ENCODE results near the gene CPSF6.

CPSF6 gene

DNA sequence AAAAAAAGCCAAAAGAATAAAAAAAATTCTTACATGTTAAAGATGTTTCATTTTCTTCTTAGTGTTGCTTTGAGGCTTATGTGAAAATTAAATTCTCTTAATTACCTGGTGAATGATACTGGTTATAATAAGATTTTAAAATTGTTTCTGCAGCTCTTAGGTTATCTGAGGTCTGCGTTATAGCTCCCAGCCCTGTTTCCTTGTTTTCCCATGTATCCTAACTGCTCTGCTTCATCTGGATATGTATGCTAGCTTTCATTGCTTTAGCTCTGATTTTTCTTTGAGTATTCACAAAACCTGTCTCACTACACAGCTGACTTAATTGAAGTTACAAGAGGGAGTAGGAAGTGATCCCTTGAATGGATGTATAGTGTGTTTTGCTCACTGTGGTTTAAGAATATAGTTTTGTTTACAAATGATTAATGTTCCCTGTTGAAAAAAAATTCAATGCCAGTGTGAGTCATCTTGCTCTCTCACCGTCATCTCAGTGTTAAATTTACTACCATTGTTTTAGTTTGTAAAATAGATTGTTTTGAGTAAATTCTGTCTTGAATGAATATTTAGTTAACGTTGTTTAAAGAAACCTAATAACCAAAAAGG lies 26.8 kb downstream of the CPSF6 start:
- TF ChIP-seq, protein P1, sequence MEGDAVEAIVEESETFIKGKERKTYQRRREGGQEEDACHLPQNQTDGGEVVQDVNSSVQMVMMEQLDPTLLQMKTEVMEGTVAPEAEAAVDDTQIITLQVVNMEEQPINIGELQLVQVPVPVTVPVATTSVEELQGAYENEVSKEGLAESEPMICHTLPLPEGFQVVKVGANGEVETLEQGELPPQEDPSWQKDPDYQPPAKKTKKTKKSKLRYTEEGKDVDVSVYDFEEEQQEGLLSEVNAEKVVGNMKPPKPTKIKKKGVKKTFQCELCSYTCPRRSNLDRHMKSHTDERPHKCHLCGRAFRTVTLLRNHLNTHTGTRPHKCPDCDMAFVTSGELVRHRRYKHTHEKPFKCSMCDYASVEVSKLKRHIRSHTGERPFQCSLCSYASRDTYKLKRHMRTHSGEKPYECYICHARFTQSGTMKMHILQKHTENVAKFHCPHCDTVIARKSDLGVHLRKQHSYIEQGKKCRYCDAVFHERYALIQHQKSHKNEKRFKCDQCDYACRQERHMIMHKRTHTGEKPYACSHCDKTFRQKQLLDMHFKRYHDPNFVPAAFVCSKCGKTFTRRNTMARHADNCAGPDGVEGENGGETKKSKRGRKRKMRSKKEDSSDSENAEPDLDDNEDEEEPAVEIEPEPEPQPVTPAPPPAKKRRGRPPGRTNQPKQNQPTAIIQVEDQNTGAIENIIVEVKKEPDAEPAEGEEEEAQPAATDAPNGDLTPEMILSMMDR (IDR thresholded peaks at IDR 0.05) = no peak
- Mint-ChIP-seq H3K27ac (peak overlapping the region; percentile 50), H3K9me3 (no peaks in the 10 kb centered on the region), H3K4me3 (no peak overlapping the region), H3K27me3 (ENCODE audit: low read depth, poor library complexity) (no peaks in the 10 kb centered on the region), H3K36me3 (ENCODE audit: low read depth) (peaks cover 59% of the 10 kb centered on the region), H3K4me1 (no peaks in the 10 kb centered on the region)
- no peak for DNase-seq

DNA sequence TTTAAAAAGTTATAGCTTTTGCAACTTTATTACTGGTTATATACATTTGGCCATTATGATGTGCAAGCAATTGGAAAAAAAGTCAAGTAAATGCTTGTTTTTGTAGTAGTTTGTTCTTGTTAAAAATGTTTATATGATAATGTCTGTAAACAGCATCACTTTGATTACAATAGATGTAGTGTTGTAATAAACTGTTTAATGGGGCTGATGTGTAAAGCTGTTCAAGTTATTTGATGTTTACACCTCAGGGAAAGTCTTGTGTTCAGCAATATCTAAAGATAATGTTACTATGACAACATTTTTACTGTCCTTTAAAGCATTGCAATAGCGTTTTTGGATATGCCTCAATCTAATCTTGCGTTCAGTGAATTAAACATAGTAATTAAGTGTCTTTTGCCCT lies 30.4 kb downstream of the CPSF6 start:
- no peak overlapping the region for H3K4me3 Mint-ChIP-seq
- H3K4me1 Mint-ChIP-seq = no peaks in the 10 kb centered on the region
- no peak for DNase-seq
- H3K36me3 Mint-ChIP-seq (ENCODE audit: low read depth) = peaks cover 38% of the 10 kb centered on the region
- H3K27me3 Mint-ChIP-seq (ENCODE audit: low read depth, poor library complexity) = no peaks in the 10 kb centered on the region
- H3K27ac Mint-ChIP-seq = no peak overlapping the region
- no peaks in the 10 kb centered on the region for H3K9me3 Mint-ChIP-seq
- TF ChIP-seq, protein P1 (IDR thresholded peaks at IDR 0.05) = no peak

DNA sequence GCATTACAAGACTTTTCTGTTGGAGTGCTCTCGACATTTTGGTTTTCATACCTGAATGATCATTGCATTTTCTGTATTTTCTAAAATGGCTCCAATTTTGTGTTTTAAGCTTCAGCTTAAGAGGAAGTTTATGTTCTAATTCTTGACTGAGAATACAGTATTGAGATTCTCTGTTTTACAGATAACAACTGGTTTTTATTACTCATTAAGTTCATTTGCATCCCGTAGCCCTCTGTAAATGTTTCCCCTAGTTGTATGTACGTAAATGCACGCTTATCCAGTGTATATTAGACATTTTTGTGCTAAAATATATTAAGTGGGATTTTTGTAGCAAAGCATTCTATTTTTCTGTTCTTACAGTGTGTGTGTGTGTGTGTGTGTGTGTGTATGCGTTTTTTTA lies 33.1 kb downstream of the CPSF6 start:
- H3K27ac Mint-ChIP-seq = no peak overlapping the region
- TF ChIP-seq, protein P1 (IDR thresholded peaks at IDR 0.05) = no peak
- H3K4me3 Mint-ChIP-seq = no peak overlapping the region
- no peak for DNase-seq
- no peaks in the 10 kb centered on the region for H3K27me3 Mint-ChIP-seq (ENCODE audit: low read depth, poor library complexity)
- H3K36me3 Mint-ChIP-seq (ENCODE audit: low read depth) = peaks cover 21% of the 10 kb centered on the region
- no peaks in the 10 kb centered on the region for H3K9me3 Mint-ChIP-seq
- no peaks in the 10 kb centered on the region for H3K4me1 Mint-ChIP-seq

DNA sequence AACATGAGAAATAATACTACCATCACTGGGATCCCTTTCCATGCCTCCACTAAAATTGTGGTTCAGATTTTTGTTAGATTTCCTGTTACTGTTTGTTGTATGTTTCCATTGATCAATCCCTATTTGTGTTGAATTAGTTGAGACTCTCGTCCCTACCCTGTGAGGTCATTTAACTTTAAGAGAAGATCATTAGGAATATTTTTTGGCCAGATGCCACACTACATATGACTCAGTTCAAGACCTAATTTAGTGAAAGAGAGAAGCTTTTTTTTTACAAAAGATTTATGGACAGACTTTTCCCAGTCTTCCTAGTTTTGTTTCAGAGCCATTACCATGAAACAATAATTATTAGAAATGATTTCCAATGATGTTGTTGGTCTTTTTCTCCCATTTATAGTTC lies 35.5 kb downstream of the CPSF6 start:
- TF ChIP-seq, protein P1 (IDR thresholded peaks at IDR 0.05) = no peak
- Mint-ChIP-seq H3K36me3 (ENCODE audit: low read depth) (peaks cover 20% of the 10 kb centered on the region), H3K27ac (no peak overlapping the region), H3K9me3 (no peaks in the 10 kb centered on the region), H3K4me3 (no peak overlapping the region), H3K27me3 (ENCODE audit: low read depth, poor library complexity) (no peaks in the 10 kb centered on the region), H3K4me1 (no peaks in the 10 kb centered on the region)
- no peak for DNase-seq

DNA sequence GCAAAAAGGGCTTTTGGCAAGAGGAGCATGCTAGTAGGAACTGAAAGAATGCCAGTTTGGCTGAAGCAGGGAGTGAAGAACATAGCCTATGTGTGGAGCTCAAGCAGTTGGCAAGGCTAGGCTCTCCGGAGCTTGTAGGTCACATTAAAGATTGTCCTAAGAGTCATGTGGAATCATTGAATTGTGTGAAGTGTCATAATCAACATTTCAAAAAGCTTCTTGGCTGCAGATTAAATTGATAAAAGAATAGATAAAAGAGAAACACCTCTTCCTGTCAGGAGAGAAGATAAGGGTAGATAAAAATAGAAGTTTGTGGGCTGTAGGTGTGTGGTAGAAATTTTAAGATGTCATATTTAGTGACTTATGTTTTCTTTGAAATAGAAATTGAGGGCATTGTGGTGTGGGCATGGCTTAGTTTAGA lies 36.1 kb downstream of the CPSF6 start:
- no peaks in the 10 kb centered on the region for H3K27me3 Mint-ChIP-seq (ENCODE audit: low read depth, poor library complexity)
- TF ChIP-seq, protein P1 (IDR thresholded peaks at IDR 0.05) = no peak
- no peaks in the 10 kb centered on the region for H3K9me3 Mint-ChIP-seq
- peak overlapping the region; percentile 5 for H3K27ac Mint-ChIP-seq
- H3K4me3 Mint-ChIP-seq = no peak overlapping the region
- DNase-seq = no peak
- peaks cover 15% of the 10 kb centered on the region for H3K36me3 Mint-ChIP-seq (ENCODE audit: low read depth)
- H3K4me1 Mint-ChIP-seq = no peaks in the 10 kb centered on the region

All from nephron progenitor cell (in vitro differentiated cells).